Measurements from ENCODE around the gene BCLAF1.

DNA sequence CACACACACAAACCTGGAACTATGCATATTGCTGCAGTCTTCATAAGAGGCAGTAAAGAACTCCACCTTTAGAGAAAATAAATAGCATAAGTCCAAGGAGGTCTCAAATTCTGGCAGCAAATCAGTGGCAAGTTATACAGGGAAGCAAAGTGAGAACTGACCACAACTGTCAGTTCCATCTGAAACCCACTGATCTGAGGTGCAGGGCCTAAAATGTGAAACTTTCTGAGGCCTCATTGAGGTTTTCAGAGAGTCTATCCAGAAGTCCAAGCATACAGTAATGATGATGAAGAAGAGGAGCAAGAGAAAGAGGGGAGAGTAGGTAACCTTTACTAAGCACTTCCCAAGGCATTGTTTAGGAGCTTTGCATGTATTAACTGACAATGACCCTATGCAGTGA is 75.8 kb downstream of the BCLAF1 start:
- TF ChIP-seq, protein P1, sequence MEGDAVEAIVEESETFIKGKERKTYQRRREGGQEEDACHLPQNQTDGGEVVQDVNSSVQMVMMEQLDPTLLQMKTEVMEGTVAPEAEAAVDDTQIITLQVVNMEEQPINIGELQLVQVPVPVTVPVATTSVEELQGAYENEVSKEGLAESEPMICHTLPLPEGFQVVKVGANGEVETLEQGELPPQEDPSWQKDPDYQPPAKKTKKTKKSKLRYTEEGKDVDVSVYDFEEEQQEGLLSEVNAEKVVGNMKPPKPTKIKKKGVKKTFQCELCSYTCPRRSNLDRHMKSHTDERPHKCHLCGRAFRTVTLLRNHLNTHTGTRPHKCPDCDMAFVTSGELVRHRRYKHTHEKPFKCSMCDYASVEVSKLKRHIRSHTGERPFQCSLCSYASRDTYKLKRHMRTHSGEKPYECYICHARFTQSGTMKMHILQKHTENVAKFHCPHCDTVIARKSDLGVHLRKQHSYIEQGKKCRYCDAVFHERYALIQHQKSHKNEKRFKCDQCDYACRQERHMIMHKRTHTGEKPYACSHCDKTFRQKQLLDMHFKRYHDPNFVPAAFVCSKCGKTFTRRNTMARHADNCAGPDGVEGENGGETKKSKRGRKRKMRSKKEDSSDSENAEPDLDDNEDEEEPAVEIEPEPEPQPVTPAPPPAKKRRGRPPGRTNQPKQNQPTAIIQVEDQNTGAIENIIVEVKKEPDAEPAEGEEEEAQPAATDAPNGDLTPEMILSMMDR (IDR thresholded peaks at IDR 0.05): no peak
- TF ChIP-seq POLR2A (IDR thresholded peaks at IDR 0.05): no peak
